ENCODE measurements around the gene USP6NL.

The USP6NL gene

DNA sequence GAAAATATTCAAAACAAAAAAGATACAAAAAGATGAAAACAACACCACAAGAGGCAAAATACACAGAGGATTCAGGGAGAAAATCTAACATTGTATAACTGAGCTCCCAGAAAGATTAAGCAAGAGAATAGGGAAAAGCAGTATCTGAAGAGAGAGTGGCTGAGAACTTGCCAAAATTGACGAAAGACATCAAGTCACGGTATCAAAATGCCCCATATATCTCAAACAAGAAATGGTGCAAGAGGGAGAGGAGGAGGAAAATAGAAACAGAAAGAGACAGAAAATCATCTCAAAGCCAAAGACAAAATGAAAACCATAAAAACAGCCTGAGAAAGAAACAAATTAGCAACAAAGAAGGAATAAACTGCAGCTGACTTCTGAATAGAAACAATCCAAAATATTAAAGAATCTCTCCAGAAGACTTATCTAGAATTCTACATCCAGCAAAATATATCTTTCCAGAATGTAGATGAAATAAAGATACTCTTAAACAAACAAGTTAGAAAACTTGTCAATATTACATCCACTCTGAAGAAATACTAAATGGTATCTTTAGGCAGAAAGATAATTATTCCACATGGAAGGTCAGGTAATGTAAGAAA, 5.5 kb downstream of the USP6NL start:
- POLR2A ChIA-PET = no interaction called here

DNA sequence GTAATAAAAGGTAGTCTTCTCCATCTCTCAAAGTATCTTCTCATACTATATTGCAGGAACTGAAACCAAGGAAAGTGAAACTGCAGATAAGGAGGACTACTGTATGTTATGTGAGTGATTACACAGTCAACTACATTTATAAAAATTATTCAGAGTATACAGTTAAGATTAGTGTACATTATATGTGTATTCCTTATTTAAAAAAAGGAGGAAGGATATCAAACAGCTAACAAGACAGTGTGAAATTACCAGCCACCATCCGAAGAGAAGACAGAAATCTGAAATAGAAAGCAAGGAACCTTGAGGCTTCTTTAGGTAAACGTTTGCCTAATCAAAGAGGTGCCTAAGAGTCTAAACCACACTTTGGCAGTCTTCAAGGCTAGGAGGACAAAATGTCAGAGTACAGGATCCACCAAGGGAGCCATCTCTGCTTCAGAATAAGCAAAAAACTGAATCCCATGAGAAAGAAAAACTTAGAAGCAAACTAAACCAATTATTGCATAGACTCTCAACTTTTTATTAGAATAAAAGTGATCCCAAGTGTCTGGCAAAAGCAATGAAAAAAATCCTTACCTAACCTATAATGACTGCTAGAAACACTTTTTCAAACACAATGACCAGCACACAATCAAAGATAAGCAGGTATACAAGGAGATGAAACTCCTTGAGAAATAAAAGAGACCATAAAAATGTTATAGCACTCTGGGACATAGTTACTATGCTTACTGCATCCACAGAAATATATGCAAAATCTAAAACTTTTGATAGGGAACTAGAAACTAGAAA, 6.4 kb downstream of the USP6NL start:
- no peak for TF ChIP-seq FOXA1 (IDR thresholded peaks at IDR 0.05)
- no peak for TF ChIP-seq FOXM1 (IDR thresholded peaks at IDR 0.05; ENCODE audit: borderline replicate concordance)
- TF ChIP-seq LEF1 (IDR thresholded peaks at IDR 0.05; ENCODE audit: borderline replicate concordance) = no peak
- TF ChIP-seq CTBP1 (IDR thresholded peaks at IDR 0.05; ENCODE audit: borderline replicate concordance) = no peak
- no peak for TF ChIP-seq ZNF384 (IDR thresholded peaks at IDR 0.05)
- no peak for TF ChIP-seq ARNT (IDR thresholded peaks at IDR 0.05)
- TF ChIP-seq SP1 (IDR thresholded peaks at IDR 0.05) = no peak
- no peak for TF ChIP-seq BHLHE40 (IDR thresholded peaks at IDR 0.05; ENCODE audit: borderline replicate concordance)
- no peak for TF ChIP-seq HDGF (IDR thresholded peaks at IDR 0.05; ENCODE audit: borderline replicate concordance)
- no peak for TF ChIP-seq TARDBP (IDR thresholded peaks at IDR 0.05)
- TF ChIP-seq NFRKB (IDR thresholded peaks at IDR 0.05) = no peak
- no peak for TF ChIP-seq ELF4 (IDR thresholded peaks at IDR 0.05)
- no peak for TF ChIP-seq L3MBTL2 (conservative IDR thresholded peaks at IDR 0.05)
- TF ChIP-seq, protein P1, sequence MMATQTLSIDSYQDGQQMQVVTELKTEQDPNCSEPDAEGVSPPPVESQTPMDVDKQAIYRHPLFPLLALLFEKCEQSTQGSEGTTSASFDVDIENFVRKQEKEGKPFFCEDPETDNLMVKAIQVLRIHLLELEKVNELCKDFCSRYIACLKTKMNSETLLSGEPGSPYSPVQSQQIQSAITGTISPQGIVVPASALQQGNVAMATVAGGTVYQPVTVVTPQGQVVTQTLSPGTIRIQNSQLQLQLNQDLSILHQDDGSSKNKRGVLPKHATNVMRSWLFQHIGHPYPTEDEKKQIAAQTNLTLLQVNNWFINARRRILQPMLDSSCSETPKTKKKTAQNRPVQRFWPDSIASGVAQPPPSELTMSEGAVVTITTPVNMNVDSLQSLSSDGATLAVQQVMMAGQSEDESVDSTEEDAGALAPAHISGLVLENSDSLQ (IDR thresholded peaks at IDR 0.05) = no peak
- no peak for TF ChIP-seq FOXK2 (IDR thresholded peaks at IDR 0.05)
- no peak for TF ChIP-seq SUZ12 (IDR thresholded peaks at IDR 0.05)
- DNase-seq (ENCODE audit: extremely low spot score) = no peak
- POLR2A ChIA-PET = no interaction called here

More for the DNA sequence above, 5.5 kb downstream of the USP6NL start:
- CTCF ChIA-PET = interaction anchor here (0.7 kb wide), 2 partner anchors 231 to 1252 kb away, joined by 4 to 5 read pairs; no protein-coding TSS in a partner anchor
- TF ChIP-seq FOXM1 (IDR thresholded peaks at IDR 0.05; ENCODE audit: borderline replicate concordance) (no peak), TARDBP (IDR thresholded peaks at IDR 0.05) (no peak), ELF4 (IDR thresholded peaks at IDR 0.05) (no peak), FOXA1 (IDR thresholded peaks at IDR 0.05) (no peak), SP1 (IDR thresholded peaks at IDR 0.05) (no peak), FOXK2 (IDR thresholded peaks at IDR 0.05) (no peak), HDGF (IDR thresholded peaks at IDR 0.05; ENCODE audit: borderline replicate concordance) (no peak), ZNF384 (IDR thresholded peaks at IDR 0.05) (no peak), ARNT (IDR thresholded peaks at IDR 0.05) (no peak), LEF1 (IDR thresholded peaks at IDR 0.05; ENCODE audit: borderline replicate concordance) (no peak), NFRKB (IDR thresholded peaks at IDR 0.05) (no peak), L3MBTL2 (conservative IDR thresholded peaks at IDR 0.05) (no peak), BHLHE40 (IDR thresholded peaks at IDR 0.05; ENCODE audit: borderline replicate concordance) (no peak)
- TF ChIP-seq, protein P1 (IDR thresholded peaks at IDR 0.05) = no peak
- DNase-seq (ENCODE audit: extremely low spot score) = no peak

DNA sequence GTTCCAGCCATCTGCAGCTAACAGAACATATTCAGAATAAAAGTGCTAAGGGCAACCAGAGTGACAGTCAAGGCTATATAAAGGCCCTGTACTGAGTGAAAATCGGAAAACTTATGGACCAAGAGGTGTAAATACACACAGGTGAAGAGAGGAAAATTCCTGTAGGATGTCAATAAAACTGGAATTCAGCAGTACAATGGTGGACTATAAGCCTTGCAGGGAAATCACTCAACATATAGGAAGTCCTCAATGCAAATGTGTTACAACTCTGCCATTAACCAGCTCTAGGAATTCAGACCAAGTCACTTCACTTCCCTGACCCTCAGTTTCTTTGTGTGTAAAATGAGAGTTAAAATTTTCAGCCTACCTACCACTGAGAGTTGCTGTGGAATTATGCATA, 7.7 kb downstream of the USP6NL start:
- TF ChIP-seq ARNT (IDR thresholded peaks at IDR 0.05) = no peak
- no peak for TF ChIP-seq LEF1 (IDR thresholded peaks at IDR 0.05; ENCODE audit: borderline replicate concordance)
- no peak for TF ChIP-seq ELF4 (IDR thresholded peaks at IDR 0.05)
- no peak for TF ChIP-seq SUZ12 (IDR thresholded peaks at IDR 0.05)
- TF ChIP-seq FOXA1 (IDR thresholded peaks at IDR 0.05) = no peak
- TF ChIP-seq CTBP1 (IDR thresholded peaks at IDR 0.05; ENCODE audit: borderline replicate concordance) = no peak
- TF ChIP-seq ZNF384 (IDR thresholded peaks at IDR 0.05) = no peak
- TF ChIP-seq FOXM1 (IDR thresholded peaks at IDR 0.05; ENCODE audit: borderline replicate concordance) = no peak
- ChIA-PET CTCF (no interaction called here), POLR2A (no interaction called here)
- DNase-seq (ENCODE audit: extremely low spot score) = no peak

More for the DNA sequence above, 6.4 kb downstream of the USP6NL start:
- CTCF ChIA-PET = no interaction called here

DNA sequence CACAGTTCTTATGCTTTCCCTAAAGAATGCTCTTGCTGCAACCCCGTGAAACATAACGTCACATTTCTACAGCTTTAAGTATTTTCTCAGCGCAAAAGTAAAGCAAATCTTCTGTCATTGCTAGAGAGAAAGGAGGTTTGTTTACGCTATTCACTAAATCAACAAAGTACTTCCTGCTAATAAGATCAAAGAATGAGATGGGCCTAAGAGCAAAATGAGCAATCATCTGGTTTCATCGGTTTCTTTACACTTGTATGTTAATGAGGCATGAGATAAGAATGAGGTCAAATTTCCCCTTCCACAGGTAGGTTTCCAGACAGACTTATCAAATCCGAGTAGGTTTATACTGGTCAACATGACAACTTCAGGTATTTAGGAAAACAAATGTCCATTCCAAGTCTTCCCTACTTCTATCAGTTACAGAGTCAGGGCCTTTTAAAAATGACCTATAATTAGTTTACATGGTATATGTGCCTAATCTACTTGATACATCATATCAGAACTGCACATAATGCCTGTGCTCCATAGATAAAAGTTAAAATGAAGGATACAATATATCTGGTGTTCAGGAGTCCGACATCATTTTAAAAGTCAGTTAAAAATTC, 8.4 kb downstream of the USP6NL start:
- ChIA-PET POLR2A (no interaction called here), CTCF (no interaction called here)
- no peak for DNase-seq (ENCODE audit: extremely low spot score)
- TF ChIP-seq HDGF (IDR thresholded peaks at IDR 0.05; ENCODE audit: borderline replicate concordance) (no peak), CTBP1 (IDR thresholded peaks at IDR 0.05; ENCODE audit: borderline replicate concordance) (no peak)
- TF ChIP-seq, protein P1 (IDR thresholded peaks at IDR 0.05) = no peak

DNA sequence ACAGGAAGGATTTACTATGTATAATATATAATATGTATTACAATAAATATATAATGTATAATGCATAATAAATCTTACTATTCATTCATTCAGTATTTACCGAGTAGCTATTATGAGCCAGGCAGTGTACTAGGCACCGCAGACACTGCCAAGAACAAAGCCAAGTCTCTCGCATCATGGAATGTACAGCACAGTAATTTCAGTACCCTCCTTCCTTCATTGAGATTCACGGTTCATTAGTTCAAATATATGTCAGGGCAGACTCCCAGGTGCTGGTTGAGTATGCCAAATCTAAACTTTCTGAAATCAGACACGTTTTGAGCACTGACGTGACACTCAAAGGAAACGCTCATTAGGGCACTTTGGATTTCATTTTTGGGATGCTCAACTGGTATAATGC, 9.1 kb downstream of the USP6NL start:
- CTCF ChIA-PET = no interaction called here
- TF ChIP-seq FOXK2 (IDR thresholded peaks at IDR 0.05) (no peak), CTBP1 (IDR thresholded peaks at IDR 0.05; ENCODE audit: borderline replicate concordance) (no peak), HDGF (IDR thresholded peaks at IDR 0.05; ENCODE audit: borderline replicate concordance) (no peak), FOXA1 (IDR thresholded peaks at IDR 0.05) (no peak), ELF4 (IDR thresholded peaks at IDR 0.05) (no peak), ZNF384 (IDR thresholded peaks at IDR 0.05) (no peak), LEF1 (IDR thresholded peaks at IDR 0.05; ENCODE audit: borderline replicate concordance) (no peak), BHLHE40 (IDR thresholded peaks at IDR 0.05; ENCODE audit: borderline replicate concordance) (no peak)
- TF ChIP-seq, protein P1 (IDR thresholded peaks at IDR 0.05) = no peak
- no peak for DNase-seq (ENCODE audit: extremely low spot score)
- POLR2A ChIA-PET = no interaction called here
